Measurements from ENCODE around the gene CAMK2D. TPM values are rescaled to one million over a fixed set of nuclear protein-coding genes. Genes with fewer than 3 reads are reported as not detected.

CAMK2D gene
- total RNA-seq, 1 donor: 207 TPM

- no peak overlapping the region for H2AFZ ChIP-seq (ENCODE audit: low read length)
- no peak overlapping the region for H3K4me3 ChIP-seq (ENCODE audit: insufficient read depth, low read length)
- no peaks in the 10 kb centered on the region for H4K20me1 ChIP-seq (ENCODE audit: insufficient read depth, low read length)
- H3K9me3 ChIP-seq (ENCODE audit: low read depth, low read length): peaks cover 4% of the 10 kb centered on the region
- TF ChIP-seq CTCF (IDR thresholded peaks at IDR 0.05; ENCODE audit: extremely low read depth, low read depth, low read length): no peak
- peaks cover 21% of the 10 kb centered on the region for H3K36me3 ChIP-seq (ENCODE audit: insufficient read depth, low read length)
- no peak overlapping the region for H3K4me2 ChIP-seq (ENCODE audit: insufficient read depth, low read length)
- no peak overlapping the region for H3K27ac ChIP-seq (ENCODE audit: low read depth, low read length)
- H3K4me1 ChIP-seq (ENCODE audit: insufficient read depth, low read length): no peaks in the 10 kb centered on the region
- no peaks in the 10 kb centered on the region for H3K27me3 ChIP-seq (ENCODE audit: insufficient read depth, low read length)
- H3K79me2 ChIP-seq (ENCODE audit: insufficient read depth, low read length): no peaks in the 10 kb centered on the region
- no peak for DNase-seq (ENCODE audit: insufficient read length, low spot score, missing footprints)
Measured at GRCh38 chr4:113481820-113482219, 279.7 kb downstream of the CAMK2D start.

- no peaks in the 10 kb centered on the region for H3K27me3 ChIP-seq (ENCODE audit: insufficient read depth, low read length)
- H2AFZ ChIP-seq (ENCODE audit: low read length): no peak overlapping the region
- no peaks in the 10 kb centered on the region for H3K79me2 ChIP-seq (ENCODE audit: insufficient read depth, low read length)
- H4K20me1 ChIP-seq (ENCODE audit: insufficient read depth, low read length): no peaks in the 10 kb centered on the region
- peaks cover 23% of the 10 kb centered on the region for H3K36me3 ChIP-seq (ENCODE audit: insufficient read depth, low read length)
- peaks cover 3% of the 10 kb centered on the region for H3K4me1 ChIP-seq (ENCODE audit: insufficient read depth, low read length)
- H3K4me2 ChIP-seq (ENCODE audit: insufficient read depth, low read length): no peak overlapping the region
- peaks cover 5% of the 10 kb centered on the region for H3K9me3 ChIP-seq (ENCODE audit: low read depth, low read length)
- no peak overlapping the region for H3K27ac ChIP-seq (ENCODE audit: low read depth, low read length)
- DNase-seq (ENCODE audit: insufficient read length, low spot score, missing footprints): no peak
- no peak overlapping the region for H3K4me3 ChIP-seq (ENCODE audit: insufficient read depth, low read length)
- TF ChIP-seq CTCF (IDR thresholded peaks at IDR 0.05; ENCODE audit: extremely low read depth, low read depth, low read length): no peak
Measured at GRCh38 chr4:113480109-113480508, 281.4 kb downstream of the CAMK2D start.

GRCh38 chr4:113478032-113478431, 283.5 kb downstream of the CAMK2D start:
- H2AFZ ChIP-seq (ENCODE audit: low read length): no peak overlapping the region
- H3K36me3 ChIP-seq (ENCODE audit: insufficient read depth, low read length): peaks cover 23% of the 10 kb centered on the region
- no peak overlapping the region for H3K27ac ChIP-seq (ENCODE audit: low read depth, low read length)
- H3K4me2 ChIP-seq (ENCODE audit: insufficient read depth, low read length): no peak overlapping the region
- H3K4me1 ChIP-seq (ENCODE audit: insufficient read depth, low read length): peaks cover 18% of the 10 kb centered on the region
- H3K4me3 ChIP-seq (ENCODE audit: insufficient read depth, low read length): no peak overlapping the region
- no peak for DNase-seq (ENCODE audit: insufficient read length, low spot score, missing footprints)
- no peaks in the 10 kb centered on the region for H4K20me1 ChIP-seq (ENCODE audit: insufficient read depth, low read length)
- H3K79me2 ChIP-seq (ENCODE audit: insufficient read depth, low read length): no peaks in the 10 kb centered on the region
- peaks cover 5% of the 10 kb centered on the region for H3K9me3 ChIP-seq (ENCODE audit: low read depth, low read length)
- no peaks in the 10 kb centered on the region for H3K27me3 ChIP-seq (ENCODE audit: insufficient read depth, low read length)
- TF ChIP-seq CTCF (IDR thresholded peaks at IDR 0.05; ENCODE audit: extremely low read depth, low read depth, low read length): no peak

GRCh38 chr4:113476800-113477199, 284.7 kb downstream of the CAMK2D start:
- Histone ChIP-seq H3K27me3 (ENCODE audit: insufficient read depth, low read length) (no peaks in the 10 kb centered on the region), H3K27ac (ENCODE audit: low read depth, low read length) (peak overlapping the region; percentile 83), H3K36me3 (ENCODE audit: insufficient read depth, low read length) (peaks cover 14% of the 10 kb centered on the region), H4K20me1 (ENCODE audit: insufficient read depth, low read length) (no peaks in the 10 kb centered on the region), H3K9me3 (ENCODE audit: low read depth, low read length) (peaks cover 5% of the 10 kb centered on the region), H3K4me3 (ENCODE audit: insufficient read depth, low read length) (no peak overlapping the region), H3K4me2 (ENCODE audit: insufficient read depth, low read length) (no peak overlapping the region), H2AFZ (ENCODE audit: low read length) (no peak overlapping the region), H3K79me2 (ENCODE audit: insufficient read depth, low read length) (no peaks in the 10 kb centered on the region), H3K4me1 (ENCODE audit: insufficient read depth, low read length) (peaks cover 30% of the 10 kb centered on the region)
- no peak for TF ChIP-seq CTCF (IDR thresholded peaks at IDR 0.05; ENCODE audit: extremely low read depth, low read depth, low read length)
- DNase-seq (ENCODE audit: insufficient read length, low spot score, missing footprints): no peak

All from osteoblast (primary cell).